HG03280 (cell line): Measurements from ENCODE around the gene CRYGS.
"Not testable (repeated sequence)": the region's sequence is repeated elsewhere in the genome, so short reads cannot be mapped to it uniquely, and the experiment has no call there.

Source experiments
- ATAC-seq: cut with Tn5 transposase; IDR thresholded peaks from one replicate; pipeline ENCODE4 v1.9.1; 2021; ENCODE audit warnings: mild to moderate bottlenecking, moderate library complexity; ENCODE audit not compliant: unreplicated experiment

The CRYGS gene

DNA sequence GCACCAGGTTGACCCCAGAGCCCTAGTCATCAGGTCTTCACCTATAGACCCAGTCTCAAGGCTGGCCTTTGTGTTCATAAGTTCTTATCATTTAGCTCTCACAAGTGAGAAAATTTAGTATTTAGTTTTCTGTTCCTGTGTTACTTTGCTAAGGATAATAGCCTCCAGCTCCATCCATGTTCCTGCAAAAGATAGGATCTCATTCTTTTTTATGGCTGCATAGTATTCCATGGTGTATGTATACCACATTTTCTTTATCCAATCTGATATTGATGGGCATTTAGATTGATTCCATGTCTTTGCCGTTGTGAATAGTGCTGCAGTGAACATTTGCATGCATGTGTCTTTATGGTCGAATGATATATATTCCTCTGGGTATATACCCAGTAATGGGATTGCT is 46.2 kb downstream of the CRYGS start:
- not testable (repeated sequence) for ATAC-seq

DNA sequence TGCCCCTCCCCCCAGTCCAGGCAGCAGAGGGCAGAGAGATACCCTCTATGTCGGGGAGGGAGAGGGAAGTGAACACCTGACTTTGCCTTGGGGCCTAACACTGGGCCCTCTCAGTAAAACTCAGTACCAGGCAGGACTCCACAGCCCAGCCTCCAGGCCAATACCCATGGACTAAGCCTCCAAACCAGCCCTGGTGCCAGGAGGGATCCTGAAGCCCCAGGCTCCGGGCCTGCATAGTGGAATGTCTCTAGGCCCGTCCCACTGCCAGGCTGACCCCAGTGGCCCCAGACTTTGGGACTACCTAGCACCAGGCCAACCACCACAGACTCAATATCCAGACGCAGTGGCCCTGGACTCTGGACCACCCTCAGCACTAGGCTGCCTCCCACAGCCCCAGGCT is 46.6 kb downstream of the CRYGS start:
- ATAC-seq: no peak

DNA sequence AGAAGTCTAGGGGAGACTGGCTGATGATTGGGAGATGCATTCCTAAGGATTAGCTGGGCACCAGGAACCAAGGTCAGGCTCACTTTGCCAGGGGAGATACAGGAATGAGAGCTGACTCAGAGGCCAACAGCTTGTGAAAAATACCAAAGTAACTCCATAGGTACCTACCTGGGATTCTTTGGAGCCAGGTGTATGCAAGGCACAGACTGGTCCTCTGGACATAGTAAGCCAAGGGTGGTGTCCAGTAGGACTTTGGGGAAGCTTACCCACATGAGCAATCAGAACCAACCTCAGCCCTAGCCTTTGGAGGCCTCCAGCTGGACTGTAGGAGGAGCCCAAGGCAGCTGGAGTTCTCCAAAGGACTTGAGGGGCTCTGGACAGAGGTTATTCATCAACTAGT is 47.5 kb downstream of the CRYGS start:
- ATAC-seq: no peak

DNA sequence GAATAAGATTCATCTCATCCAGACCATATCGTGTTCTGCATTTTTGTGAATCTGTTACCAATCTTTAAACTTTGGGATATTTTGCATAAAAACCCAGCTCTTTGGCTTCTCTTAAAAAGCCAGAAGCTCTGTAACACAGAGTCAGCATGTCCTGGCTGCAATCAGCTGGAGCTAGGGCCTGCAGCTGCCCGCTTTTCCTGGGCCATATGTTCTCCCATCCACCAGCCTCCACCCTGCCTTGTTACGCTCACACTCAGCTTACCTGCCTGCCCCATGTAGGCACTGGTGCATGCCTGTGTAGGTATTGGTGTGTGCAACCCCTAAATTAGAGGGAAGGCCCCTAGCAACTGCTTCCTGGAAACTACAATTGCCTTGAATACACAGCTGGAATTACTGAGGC is 48.2 kb downstream of the CRYGS start:
- ATAC-seq: no peak

DNA sequence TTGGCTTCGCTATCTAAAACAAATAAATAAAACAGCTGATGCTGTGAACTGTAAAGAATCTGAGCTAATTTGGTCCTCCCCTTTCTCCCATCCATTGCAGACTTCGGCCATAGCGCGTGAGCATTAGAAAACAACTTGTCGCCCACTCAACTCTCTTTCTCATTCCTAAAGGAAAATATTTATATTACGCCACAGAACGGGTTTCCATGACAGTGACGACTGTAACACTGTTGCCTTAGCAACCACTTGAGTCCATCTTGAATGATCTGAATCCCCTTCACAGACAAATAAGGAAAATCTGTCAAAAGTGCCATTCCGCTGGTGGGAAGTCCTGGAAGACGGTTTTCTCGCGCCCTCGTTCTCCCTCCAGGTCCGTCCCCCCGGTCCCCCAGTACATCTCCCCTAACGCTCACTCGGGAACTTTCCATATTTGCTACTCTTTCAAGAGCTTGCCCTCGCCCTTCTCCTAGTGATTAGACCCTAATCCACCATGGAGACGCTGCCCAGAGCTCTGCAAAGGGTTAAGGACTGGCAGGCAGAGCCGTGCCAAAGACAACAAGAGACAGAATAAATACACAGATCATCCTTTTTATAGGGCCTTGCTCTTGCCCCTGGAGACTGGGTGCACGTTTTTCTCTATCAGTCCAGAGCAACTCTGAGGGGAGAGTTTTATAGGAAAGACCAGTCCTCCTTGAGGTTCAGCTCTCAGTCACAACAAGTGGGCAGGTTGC is 50.5 kb downstream of the CRYGS start:
- no peak for ATAC-seq

DNA sequence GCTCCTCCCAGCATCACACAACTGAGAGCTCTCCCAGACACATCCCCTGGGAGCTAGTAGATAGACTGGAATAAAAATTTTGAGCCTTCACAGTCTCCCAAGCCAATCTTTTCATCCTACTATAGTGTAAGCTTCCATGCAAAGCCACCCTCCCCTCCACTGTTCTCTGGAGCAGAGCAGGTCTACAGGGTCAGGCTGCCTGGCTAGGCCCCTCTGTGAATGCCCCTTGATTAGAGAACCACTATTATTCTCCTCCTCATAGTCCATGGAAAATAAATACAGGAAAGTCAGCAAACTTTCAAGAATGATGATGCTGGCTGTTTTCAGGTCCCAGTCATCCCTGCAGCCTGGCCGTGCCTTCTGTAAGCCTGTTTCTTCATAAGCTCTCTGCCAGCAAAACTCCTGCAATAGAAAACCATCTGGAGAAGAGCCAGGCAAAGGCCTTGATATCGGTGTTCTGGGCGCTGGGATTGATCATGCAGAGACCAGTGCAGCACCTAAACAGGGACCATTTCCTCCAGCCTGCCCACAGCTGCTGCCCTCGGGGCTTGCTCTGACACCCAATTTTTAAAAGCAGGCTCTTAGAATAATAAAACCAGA is 51.7 kb downstream of the CRYGS start:
- no peak for ATAC-seq

DNA sequence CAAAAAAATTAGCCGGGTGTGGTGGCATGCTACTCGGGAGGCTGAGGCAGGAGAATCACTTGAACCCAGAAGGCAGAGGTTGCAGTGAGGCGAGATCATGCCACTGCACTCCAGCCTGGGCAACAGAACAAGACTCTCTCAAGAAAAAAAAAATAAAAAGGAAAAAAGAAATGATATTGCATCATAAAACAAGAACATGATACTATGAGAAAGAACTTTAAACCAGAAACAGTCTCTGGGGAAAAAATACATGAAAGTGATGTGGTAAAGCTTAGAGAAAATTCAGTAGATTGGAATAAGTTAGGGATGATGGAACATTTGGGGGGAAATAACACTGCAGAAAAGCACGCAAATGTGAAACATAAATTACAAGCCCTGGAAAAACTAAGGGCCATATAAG is 54.7 kb downstream of the CRYGS start:
- ATAC-seq: no peak
